ENCODE data around the gene ASB7.

- TF ChIP-seq CTCF (IDR thresholded peaks at IDR 0.05): no peak
- no peak for TF ChIP-seq EP300 (IDR thresholded peaks at IDR 0.05; ENCODE audit: low read depth)
- TF ChIP-seq POLR2AphosphoS5 (IDR thresholded peaks at IDR 0.05): no peak
These were observed 90.3 kb downstream of the ASB7 start for GRCh38 chr15:100692671-100693070.

Data from transverse colon (tissue), 4 donors.